ENCODE results near the gene HCAR1.
"Not testable (repeated sequence)": the region's sequence is repeated elsewhere in the genome, so short reads cannot be mapped to it uniquely, and the experiment has no call there.

The HCAR1 gene

GRCh38 chr12:122691566-122691965 lies 39.1 kb downstream of the HCAR1 start:
- H3K4me3 ChIP-seq (ENCODE audit: low read depth, low read length): no peak overlapping the region
- DNase-seq (ENCODE audit: low read depth, low spot score): no peak
- no peak for TF ChIP-seq CTCF (IDR thresholded peaks at IDR 0.05; ENCODE audit: low read depth, low read length)
- in situ Hi-C loops (cut with HindIII; ENCODE audit: low sequenced_read_pairs): no loop called here

GRCh38 chr12:122688291-122688690 lies 42.4 kb downstream of the HCAR1 start:
- no peak overlapping the region for H3K4me3 ChIP-seq (ENCODE audit: low read depth, low read length)
- in situ Hi-C loops (cut with HindIII; ENCODE audit: low sequenced_read_pairs): no loop called here
- no peak for TF ChIP-seq CTCF (IDR thresholded peaks at IDR 0.05; ENCODE audit: low read depth, low read length)
- no peak for DNase-seq (ENCODE audit: low read depth, low spot score)

- no peak for TF ChIP-seq CTCF (IDR thresholded peaks at IDR 0.05; ENCODE audit: low read depth, low read length)
- H3K4me3 ChIP-seq (ENCODE audit: low read depth, low read length): no peak overlapping the region
- DNase-seq (ENCODE audit: low read depth, low spot score): no peak
- in situ Hi-C loops (cut with HindIII; ENCODE audit: low sequenced_read_pairs): no loop called here
These were observed 43.6 kb downstream of the HCAR1 start for GRCh38 chr12:122687086-122687485.

- TF ChIP-seq CTCF (IDR thresholded peaks at IDR 0.05; ENCODE audit: low read depth, low read length): no peak
These were observed 44.1 kb downstream of the HCAR1 start for GRCh38 chr12:122686538-122686937.

GRCh38 chr12:122684297-122684813 lies 46.3 kb downstream of the HCAR1 start:
- DNase-seq (ENCODE audit: low read depth, low spot score): no peak
- TF ChIP-seq CTCF (IDR thresholded peaks at IDR 0.05; ENCODE audit: low read depth, low read length): no peak
- in situ Hi-C loops (cut with HindIII; ENCODE audit: low sequenced_read_pairs): no loop called here

More at GRCh38 chr12:122686538-122686937, 44.1 kb downstream of the HCAR1 start:
- no peak overlapping the region for H3K4me3 ChIP-seq (ENCODE audit: low read depth, low read length)
- in situ Hi-C loops (cut with HindIII; ENCODE audit: low sequenced_read_pairs): no loop called here
- DNase-seq (ENCODE audit: low read depth, low spot score): no peak

GRCh38 chr12:122681814-122682213 lies 48.8 kb downstream of the HCAR1 start:
- DNase-seq (ENCODE audit: low read depth, low spot score): peak; percentile 23
- H3K4me3 ChIP-seq (ENCODE audit: low read depth, low read length): no peak overlapping the region
- no peak for TF ChIP-seq CTCF (IDR thresholded peaks at IDR 0.05; ENCODE audit: low read depth, low read length)
- in situ Hi-C loops (cut with HindIII; ENCODE audit: low sequenced_read_pairs): no loop called here

More at GRCh38 chr12:122684297-122684813, 46.3 kb downstream of the HCAR1 start:
- no peak overlapping the region for H3K4me3 ChIP-seq (ENCODE audit: low read depth, low read length)

GRCh38 chr12:122680989-122681388 lies 49.7 kb downstream of the HCAR1 start:
- in situ Hi-C loops (cut with HindIII; ENCODE audit: low sequenced_read_pairs); DNase-seq (ENCODE audit: low read depth, low spot score); H3K4me3 ChIP-seq (ENCODE audit: low read depth, low read length): not testable (repeated sequence)

- H3K4me3 ChIP-seq (ENCODE audit: low read depth, low read length); DNase-seq (ENCODE audit: low read depth, low spot score); in situ Hi-C loops (cut with HindIII; ENCODE audit: low sequenced_read_pairs): not testable (repeated sequence)
These were observed 53.9 kb downstream of the HCAR1 start for GRCh38 chr12:122676781-122677180.
